HG03103 (cell line): Measurements from ENCODE around the gene NRDC.
A peak's percentile ranks its signal among the peaks of the same experiment; 100 is the strongest.
"Not testable (repeated sequence)": the region's sequence is repeated elsewhere in the genome, so short reads cannot be mapped to it uniquely, and the experiment has no call there.

ENCODE experiments used
- ATAC-seq: cut with Tn5 transposase; IDR thresholded peaks from one replicate; pipeline ENCODE4 v1.9.1; 2021; ENCODE audit warnings: low read depth; ENCODE audit not compliant: unreplicated experiment

Gene NRDC

DNA sequence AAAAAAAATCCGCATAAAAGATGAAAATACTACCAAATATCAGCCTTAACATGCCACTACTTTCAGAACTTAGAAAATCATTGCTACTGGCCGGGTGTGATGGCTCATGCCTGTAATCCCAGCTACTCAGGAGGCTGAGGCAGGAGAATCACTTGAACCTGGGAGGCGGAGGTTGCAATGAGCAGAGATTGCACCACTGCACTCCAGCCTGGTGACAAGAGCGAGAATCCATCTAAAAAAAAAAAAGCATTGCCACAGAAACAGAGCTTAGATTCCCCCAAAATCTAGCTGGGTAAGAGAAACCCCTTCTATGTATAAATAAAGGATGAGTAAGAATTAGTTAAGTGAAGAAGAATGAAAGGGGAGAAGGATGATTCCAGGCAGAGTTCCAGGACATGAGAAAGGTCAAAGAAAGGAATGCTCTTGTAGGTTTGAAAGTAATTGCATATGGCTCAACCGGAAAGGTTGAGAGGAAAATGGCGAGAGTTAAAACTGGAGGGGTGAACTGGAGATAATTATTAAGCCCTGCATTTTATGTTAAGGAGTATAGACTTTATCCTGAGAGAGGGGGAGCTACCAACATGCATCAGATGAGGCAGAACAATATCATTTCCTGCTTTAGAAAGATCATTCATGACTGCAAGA, 19.7 kb upstream of the NRDC start:
- ATAC-seq = no peak

DNA sequence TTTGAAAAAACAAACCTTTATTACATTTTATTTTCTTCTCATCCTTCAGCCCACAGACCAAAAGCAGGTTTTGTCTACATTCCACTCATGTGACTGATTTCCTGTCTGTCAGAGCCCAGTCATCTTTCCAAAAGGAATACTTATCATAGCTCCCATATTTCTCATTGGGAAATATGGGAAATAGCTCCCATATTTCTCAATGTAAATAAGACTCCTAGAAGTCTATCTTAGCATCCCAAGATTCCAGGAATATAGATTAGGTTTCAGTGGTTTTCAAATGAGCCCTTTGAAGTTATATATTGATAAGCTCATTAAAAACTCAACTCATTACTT, 19.1 kb upstream of the NRDC start:
- no peak for ATAC-seq

DNA sequence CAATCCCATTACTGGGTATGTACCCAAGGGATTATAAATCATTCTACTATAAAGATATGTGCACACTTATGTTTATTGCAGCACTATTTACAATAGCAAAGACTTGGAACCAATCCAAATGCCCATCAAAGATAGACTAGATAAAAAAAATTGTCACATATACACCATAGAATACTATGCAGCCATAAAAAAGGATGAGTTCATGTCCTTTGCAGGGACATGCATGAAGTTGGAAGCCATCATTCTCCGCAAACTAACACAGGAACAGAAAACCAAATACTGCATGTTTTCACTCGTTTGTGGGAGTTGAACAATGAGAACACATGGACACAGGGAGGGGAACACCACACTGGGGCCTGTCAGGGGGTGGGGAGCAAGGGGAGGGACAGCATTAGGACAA, 16.2 kb upstream of the NRDC start:
- not testable (repeated sequence) for ATAC-seq

DNA sequence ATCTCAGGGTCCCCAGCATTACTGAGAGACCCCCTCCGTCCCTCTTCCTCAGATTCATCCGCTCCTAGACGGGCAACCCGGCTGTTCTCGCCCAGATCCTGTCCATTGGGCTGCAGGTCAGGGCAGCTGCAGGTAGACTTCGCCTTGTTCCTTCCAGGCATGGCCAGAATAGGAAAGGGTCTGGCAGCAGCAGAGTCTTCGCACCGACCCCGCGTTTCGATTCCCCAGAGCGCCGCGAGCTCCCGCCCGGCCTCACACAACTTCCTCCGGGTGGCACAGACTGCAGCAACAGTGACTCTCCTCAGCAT, 265 bp downstream of the NRDC start:
- peak; percentile 5 for ATAC-seq

DNA sequence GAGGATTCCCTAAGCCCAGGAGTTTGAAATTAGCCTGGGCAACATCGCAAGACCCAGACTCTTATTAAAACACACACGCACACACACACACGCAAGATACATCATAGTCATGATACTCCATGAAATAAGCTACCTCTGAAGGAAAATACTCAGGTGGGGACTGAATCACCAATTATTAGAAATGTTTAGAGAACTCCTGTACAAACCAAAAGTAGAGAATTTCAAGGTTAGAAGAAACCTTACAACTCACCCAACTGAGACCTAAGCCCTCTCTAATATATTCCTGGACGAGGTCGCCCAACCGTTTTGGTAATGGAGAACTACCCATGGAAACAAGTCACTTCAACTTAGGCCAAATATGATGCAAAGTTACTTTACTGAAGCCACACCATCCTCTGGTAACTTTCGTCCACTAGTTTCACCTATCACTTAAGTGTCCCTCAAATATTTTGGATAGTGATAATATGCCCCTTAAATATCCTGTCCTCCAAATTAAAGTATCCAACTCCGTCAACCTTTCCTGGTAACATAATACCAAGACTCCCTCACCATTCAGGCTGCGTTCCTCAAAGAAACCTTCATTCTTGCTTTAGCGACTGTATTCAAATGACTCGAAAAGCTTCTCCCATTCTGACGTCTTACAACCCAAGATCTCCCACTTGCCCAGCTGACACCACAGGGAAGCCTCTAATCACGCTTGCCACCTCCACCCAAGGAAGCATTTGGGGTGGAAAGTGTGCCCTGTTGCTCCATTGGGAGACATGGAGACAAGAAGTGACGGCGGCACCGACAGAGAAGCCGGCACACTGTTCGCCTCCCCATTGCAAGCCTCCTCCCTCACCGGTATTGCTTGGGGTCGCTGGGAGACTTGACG, 856 bp downstream of the NRDC start:
- no peak for ATAC-seq

DNA sequence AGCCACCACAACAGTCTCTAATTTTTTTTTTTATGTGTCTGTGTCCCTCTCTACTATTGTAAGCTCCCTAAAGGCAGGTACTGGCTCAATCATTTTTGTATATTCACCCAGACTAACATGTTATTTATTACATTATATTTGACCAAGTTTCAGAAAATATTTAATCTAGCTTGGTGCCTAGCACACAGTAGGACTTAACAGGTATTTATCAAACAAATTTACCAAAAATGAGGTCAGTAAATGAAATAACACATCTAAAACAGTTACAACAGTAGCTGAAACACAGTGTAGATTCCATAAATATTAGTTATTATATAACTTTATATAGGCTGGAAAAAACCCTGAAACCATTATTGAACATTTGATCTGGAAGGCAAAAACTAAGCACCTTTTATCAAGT, 2.7 kb downstream of the NRDC start:
- ATAC-seq = no peak

DNA sequence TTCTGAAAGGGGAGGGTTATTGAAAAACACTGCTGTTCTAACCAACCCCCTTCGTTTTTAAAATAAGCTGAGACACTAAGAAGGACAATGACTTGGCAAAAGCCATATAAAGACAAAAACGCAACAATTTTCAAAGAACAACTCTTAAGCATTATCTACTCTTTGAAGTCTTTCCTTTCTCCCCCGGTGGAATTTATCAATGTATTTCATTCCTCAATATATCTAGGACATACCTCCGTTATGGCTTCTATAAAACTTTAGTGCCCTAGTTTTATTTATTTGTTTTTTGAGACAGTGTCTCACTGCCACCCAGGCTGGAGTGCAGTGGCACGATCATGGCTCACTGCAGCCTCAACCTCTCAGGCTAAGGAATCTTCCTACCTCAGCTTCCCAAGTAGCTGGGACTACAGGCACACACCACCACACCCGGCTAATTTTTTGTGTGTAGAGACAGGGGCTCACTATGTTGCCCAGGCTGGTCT, 3.2 kb downstream of the NRDC start:
- ATAC-seq = no peak

DNA sequence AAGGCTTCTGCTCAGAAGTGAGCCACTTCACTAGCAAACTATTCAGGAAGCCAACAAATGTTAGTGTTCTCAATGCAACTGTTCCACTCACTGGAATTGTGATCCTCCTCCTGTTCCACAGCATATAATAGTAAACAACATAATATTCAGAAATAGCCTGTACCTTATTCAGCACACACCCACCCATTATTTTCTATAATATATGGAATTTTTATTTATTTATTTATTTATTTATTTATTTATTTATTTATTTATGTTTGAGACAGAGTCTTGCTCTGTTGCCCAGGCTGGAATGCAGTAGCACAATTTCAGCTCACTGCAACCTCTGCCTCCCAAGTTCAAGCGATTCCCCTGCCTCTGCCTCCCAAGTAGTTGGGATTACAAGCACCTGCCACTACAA, 5.3 kb downstream of the NRDC start:
- not testable (repeated sequence) for ATAC-seq

DNA sequence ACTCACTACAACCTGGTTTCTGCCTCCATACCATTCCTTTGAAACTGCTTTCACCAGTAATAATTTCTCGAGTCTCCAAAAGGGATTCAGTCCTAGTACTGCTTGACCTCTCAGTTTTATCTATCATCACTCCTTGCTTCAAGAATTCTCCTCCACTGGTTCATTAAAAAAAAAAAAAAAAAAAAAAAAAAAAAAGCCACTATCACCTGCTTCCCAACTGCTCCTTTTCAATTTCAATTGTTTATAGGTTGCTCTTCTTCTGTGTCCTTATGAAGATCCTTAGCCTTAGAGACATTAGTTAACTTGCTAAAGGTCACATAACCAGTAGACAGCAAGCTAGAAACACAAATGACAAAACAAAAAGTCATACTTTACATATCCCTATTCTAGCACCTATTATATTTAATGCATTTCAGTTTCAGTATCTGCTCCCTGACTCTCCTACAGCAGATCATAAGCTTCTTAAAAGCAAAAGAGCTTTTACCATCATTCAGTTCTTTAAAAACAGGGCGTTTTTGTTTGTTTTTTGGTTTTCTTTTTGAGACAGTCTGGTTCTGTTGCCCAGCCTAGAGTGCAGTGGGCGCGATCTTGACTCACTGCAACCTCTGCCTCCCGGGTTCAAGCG, 7.1 kb downstream of the NRDC start:
- ATAC-seq = no peak

DNA sequence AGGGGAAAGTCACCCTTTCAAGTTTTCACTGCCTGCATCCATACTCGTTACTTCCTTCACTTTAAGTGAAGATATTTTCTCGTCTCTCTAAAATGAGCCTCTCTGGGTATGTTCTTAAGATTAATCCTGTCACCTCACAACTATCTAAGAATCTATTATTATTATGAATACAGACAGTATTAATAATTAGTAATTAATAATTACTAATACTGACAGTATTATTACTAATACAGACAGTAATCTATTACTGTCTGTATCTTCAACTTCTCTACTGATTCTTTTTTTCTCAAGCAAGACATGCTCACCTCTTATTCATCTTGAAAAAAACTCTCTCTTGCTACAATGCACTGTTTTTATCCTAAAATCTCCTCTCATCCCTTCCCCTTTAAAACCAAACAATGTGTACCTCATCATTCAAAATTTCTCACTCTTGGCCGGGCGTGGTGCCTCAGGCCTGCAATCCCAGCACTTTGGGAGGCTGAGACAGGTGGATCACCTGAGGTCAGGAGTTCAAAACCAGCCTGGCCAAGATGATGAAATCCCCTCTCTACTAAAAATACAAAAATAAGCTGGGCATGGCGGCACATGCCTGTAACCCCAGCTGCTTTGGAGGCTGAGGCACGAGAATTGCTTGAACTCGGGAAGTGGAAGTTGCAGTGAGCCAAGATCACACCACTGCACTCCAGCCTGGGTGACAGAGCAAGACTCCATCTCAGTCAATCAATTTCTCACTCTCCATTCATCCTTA, 7.8 kb downstream of the NRDC start:
- no peak for ATAC-seq

DNA sequence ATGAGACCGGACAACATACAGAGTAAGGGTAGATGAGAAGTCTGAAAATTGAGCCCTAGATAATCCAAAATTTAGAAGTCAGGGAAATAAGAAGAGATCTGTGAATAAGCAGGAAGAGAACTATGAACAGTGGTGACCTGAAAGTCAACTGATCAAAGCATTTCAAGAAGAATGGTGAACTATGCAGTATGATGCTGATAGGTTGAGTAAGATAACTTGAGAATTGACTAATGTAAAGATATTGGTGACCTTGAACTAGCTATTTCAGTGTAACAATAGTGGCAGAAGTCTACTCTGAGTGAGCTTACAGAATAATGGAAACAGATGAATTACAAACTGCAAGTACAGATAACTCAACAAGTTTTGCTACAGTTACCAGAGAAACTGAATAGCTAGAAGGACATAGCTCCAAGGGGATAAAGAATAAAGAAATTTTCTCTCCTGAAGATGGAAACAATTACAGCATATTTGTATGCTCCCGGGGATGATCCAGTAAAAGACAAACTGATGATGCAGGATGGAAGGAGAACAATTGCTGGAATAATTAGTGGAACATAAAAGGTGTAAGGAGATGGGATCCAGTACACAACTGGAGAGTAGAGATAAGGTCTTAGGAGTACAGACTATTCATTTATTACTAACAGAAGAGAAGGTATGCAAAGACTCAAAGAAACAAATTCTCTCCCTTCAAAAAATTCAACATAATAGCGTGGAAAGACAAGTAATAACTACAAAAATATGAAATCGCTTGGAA, 10.9 kb downstream of the NRDC start:
- no peak for ATAC-seq

DNA sequence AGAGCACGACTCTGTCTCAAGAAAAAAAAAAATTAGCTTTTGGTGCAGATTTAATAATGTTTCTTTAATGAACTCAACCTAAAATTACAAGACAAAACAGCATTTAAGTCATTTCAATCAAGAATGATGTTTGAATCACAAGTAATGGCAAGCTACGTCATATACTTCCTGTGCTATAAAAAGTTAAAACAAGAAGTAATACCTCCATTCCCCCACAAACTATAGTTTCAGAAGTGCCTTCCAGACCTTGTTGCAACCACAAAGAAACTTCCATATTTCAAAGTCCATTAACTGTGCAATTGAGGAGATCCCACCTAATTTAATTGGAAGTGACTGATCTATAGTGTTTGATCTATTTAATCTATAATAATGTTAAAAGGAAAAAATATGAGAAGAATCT, 15.1 kb downstream of the NRDC start:
- ATAC-seq = peak; percentile 78

DNA sequence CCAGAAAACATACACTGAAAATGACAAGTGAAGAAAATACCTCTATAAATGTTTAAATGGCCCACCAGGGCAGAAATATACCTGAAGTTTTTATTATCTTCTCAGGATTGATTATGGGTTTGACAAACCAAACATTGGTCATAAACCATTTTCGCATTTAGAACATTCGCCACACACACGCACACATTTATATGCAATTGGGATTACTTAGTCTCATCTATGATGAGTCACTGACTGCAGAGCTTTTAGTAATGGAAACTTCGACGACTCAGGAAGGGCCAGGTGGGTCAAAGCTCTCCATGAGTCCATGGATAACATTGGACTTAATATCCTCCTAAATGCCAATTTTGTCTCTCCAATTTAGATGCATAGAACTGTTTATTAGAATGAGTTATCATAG, 16.9 kb downstream of the NRDC start:
- ATAC-seq = no peak

DNA sequence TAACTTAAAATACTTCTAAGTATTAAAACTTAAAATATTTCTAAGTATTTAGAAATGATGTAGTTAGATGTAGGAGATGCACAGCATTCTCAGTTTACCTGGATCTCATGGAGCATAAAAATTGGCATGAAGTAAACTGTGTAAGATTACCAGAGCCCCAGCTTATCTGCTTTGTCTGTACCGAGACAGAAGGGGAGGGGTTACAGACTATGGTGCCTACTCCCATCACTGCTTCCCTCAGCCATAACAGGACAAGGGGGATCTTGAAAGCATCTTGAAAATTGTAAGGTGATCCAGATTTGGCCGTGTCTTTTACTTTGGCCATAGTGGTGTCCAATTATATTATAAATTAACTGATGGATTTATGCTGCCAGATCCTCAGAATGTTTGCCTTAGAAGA, 18.8 kb downstream of the NRDC start:
- ATAC-seq = no peak

DNA sequence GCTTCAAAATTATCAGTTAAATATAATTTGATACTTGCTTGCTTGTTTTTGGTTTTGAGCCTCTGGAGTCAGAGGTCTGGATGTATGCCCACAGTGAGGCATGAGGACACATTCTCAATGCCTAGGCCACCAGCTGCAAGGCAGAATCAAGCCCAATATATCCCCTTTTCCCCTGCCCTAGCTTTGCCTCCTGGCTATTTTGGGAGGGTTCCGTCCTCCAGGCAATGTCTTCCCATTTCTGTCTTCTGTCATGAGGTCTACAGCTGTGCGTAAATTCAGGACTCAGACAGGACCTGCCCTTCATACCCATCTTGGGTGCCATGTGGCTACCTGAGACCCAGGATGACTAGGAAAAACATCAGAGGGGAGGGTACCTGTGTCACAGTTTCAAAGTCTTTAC, 19.2 kb downstream of the NRDC start:
- no peak for ATAC-seq

DNA sequence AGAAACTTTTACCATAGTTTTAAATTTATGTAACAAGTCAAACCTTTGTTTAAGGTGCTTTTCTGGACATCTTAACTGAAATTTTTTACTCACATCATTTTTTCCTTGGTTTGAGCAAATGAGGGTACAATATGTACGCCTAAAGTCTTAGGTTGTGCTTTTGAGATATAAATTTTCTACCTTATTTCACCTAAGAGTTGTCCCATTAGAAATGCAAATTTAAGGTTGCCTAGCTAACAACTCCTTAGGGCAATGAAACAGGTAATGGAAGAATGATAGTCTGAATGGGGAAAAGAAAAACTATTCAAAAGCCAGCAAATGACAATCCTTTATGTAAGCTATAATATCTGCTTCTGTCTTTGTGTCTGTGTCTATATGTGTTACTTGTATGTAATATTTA, 19.6 kb downstream of the NRDC start:
- no peak for ATAC-seq

DNA sequence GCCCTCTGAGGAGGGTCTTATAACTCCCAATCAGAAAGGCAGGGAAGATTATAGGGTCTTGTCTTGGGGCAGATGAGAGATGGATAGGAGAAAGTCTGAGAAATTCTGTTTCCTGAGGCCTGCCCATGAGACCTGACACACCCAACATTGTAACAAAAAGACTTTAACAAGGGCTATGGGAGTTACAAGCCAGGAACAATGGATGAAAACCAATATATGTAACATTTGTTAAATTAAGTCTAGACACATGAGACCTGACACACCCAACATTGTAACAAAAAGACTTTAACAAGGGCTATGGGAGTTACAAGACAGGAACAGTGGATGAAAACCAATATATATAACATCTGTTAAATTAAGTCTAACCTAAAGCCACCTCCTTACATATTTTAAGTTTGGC, 21.8 kb downstream of the NRDC start:
- no peak for ATAC-seq

DNA sequence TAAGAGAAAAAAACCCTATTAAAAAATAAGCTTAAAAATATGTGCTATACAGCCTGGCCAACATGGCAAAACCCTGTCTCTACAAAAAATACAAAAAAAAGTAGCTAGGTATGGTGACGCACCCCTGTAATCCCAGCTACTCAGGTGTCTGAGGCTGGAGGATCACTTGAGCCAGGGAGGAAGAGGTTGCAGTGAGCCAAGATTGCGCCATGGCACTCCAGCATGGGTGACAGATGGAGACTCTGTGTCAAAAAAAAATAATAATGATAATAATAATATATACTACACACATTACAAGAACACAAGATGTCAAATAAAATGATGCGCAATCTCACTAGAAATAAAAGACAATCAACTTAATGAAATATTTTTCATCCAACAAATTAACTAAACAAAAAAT, 22.9 kb downstream of the NRDC start:
- no peak for ATAC-seq

DNA sequence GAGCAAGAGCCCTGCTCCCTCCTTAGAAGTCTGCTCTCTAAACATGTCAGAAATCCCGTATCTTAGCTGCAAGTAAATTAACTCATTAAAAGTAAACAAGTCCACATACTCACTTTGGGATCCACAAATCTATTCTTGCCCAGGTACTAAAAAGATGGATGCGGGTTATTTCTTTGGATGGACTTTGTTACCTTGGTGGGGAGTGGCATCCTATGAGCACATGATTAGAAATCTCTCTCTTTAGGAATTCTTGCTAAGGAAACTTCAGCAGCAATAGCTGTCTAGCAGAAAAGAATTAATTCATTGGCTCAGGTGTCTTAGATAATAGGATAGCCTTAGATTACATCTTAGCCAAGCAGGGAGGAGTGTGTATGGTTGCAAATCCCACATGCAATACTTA, 25.2 kb downstream of the NRDC start:
- no peak for ATAC-seq

DNA sequence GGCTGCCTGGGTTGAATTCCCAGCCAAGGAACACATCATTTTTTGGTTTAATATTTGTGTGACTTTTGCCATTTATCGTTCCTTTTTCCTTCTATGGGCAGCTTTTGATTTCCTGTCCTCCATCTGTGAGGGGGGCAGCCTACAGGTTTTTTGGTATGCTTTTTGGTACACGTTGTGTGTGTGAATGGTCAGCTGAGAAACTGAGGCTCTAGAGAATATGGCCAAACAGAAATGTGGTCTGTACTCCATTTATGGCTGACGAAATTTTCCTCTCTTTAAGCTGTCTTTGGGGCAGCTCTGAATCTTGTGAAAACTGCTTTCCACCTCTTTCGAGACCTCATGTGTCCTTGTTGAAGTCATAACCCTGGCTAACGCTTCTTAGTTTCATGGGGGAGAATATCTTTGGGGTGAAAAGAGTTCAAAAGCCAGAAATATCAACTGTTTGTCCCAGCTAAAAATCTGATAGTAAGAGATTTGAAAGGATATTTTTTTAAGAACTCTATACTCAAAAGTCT, 26.6 kb downstream of the NRDC start:
- ATAC-seq = no peak
